Mammary epithelial cell (primary cell): ENCODE measurements around the gene AIP.
"Not testable (repeated sequence)": the region's sequence is repeated elsewhere in the genome, so short reads cannot be mapped to it uniquely, and the experiment has no call there.

Source experiments
- EZH2 ChIP-seq: IDR thresholded peaks from 2 replicates; pipeline ENCODE4 v1.6.1; 2012; ENCODE audit warnings: low read length, inconsistent platforms, borderline replicate concordance
- TF ChIP-seq, protein P1 (sequence below), 2 donors: IDR thresholded peaks in 1 of 2; conservative IDR thresholded peaks in 1 of 2; 2 replicates each; pipeline ENCODE4 v1.5.1; 2011 to 2012; ENCODE audit warnings: inconsistent platforms in 2 of 2, low read length in 2 of 2, mild to moderate bottlenecking in 2 of 2, control low read depth in 1 of 2, low read depth in 1 of 2; ENCODE audit not compliant: insufficient read depth in 1 of 2; ENCODE audit errors: extremely low read depth in 1 of 2

DNA sequence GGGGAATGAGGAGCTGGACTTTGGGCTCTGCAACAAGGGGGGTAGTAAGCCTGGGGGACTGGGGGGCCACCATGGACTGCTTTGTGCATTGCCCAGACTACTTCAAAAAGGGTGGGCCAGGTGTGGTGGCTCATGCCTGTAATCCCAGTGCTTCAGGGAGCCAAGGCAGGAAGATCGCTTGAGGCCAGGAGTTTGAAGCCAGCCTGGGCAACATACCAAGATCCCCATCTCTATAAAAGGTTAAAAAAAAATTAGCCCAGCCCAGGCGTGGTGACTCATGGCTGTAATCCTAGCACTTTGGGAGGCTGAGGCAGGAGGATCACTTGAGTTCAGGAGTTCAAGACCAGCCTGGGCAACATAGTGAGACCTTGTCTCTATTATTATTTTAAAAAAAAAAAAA lies 17.3 kb upstream of the AIP start:
- TF ChIP-seq, protein P1, sequence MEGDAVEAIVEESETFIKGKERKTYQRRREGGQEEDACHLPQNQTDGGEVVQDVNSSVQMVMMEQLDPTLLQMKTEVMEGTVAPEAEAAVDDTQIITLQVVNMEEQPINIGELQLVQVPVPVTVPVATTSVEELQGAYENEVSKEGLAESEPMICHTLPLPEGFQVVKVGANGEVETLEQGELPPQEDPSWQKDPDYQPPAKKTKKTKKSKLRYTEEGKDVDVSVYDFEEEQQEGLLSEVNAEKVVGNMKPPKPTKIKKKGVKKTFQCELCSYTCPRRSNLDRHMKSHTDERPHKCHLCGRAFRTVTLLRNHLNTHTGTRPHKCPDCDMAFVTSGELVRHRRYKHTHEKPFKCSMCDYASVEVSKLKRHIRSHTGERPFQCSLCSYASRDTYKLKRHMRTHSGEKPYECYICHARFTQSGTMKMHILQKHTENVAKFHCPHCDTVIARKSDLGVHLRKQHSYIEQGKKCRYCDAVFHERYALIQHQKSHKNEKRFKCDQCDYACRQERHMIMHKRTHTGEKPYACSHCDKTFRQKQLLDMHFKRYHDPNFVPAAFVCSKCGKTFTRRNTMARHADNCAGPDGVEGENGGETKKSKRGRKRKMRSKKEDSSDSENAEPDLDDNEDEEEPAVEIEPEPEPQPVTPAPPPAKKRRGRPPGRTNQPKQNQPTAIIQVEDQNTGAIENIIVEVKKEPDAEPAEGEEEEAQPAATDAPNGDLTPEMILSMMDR (conservative IDR thresholded peaks at IDR 0.05 in 1 of 2, IDR thresholded peaks at IDR 0.05 in 1 of 2; ENCODE audit: extremely low read depth in 1 of 2, insufficient read depth in 1 of 2, low read depth in 1 of 2, low read length in 2 of 2): not testable (repeated sequence)
- not testable (repeated sequence) for TF ChIP-seq EZH2
